ENCODE measurements around the gene MB21D2. TPM values are rescaled to one million over a fixed set of nuclear protein-coding genes. Genes with fewer than 3 reads are reported as not detected.
A peak's percentile ranks its signal among the peaks of the same experiment; 100 is the strongest.

Gene MB21D2
- total RNA-seq, 1 experiment from 2014 or later, result 9.5 TPM

DNA sequence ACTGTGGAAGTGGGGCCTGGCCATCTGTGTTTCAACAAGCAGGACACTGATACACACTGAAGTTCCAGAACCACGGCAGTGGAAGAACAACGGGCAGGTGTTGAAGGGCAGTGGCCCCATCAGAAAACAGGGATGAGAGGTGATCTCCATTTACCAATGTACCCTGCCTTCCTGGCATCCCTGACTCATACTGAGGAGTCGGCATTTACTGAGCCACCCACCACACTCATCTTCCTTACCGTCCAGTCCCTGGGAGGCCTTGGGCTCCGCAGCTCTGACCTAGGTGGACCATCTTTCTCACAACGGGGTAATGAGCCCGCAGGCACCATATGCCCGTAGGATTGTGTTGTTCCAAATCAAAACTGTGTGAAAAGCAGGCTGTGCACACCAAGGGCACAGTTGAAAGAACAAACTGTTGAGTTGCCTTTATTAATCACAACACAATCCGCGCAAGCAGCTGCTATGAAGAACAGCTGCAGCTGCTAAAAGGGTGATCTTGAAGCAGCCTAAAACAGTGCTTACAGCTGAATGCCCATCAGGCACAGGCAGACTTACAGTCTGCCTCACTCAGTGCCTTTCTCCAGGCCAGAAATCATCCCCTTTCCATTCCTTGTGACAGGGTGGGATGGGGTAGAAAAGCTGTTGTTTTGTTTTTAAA is 12.9 kb downstream of the MB21D2 start:
- DNase-seq (ENCODE audit: low read depth, low spot score), result no peak
- in situ Hi-C loops (cut with HindIII; ENCODE audit: low pct_unique_long_range_greater_than_20kb, low sequenced_read_pairs), result no loop called here

DNA sequence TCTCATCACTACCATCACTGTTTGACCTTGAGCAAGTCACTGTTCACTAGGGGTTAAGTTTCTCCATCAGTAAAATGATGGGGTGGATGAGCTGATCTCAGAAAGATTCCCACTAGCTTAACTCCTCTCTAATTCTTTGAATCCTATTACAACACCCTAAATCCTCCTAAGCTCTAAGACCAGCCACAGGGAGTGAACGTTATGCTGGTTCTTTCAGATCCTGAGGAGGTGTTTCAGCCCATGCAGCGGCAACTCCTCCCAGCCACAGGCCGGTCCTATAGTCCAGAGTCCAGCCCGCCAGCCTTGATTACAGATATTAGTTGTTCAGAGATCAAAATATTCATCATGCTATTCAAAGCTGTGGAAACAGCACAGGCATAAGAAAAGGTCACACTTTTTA is 15.1 kb downstream of the MB21D2 start:
- in situ Hi-C loops (cut with HindIII; ENCODE audit: low pct_unique_long_range_greater_than_20kb, low sequenced_read_pairs), result no loop called here
- DNase-seq (ENCODE audit: low read depth, low spot score), result no peak

DNA sequence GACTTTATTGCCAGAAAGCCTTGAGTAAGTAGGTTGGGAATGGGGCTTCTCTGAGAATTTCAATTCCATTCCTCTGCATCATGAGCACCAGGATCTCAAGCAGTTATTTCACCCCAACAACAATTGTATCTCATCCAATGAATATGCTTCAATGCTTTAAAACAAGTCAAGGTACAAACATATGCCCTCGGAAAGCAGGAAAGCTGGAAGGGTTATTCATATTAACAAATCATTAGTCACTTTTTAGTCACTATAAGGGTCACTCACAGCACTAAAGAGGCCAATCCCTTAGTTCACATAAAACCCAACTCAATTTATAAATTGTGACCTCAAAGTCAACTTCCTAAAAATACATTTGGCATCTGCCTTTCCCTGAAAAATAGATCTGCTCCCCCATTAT is 16.2 kb downstream of the MB21D2 start:
- in situ Hi-C loops (cut with HindIII; ENCODE audit: low pct_unique_long_range_greater_than_20kb, low sequenced_read_pairs), result no loop called here
- no peak for DNase-seq (ENCODE audit: low read depth, low spot score)

DNA sequence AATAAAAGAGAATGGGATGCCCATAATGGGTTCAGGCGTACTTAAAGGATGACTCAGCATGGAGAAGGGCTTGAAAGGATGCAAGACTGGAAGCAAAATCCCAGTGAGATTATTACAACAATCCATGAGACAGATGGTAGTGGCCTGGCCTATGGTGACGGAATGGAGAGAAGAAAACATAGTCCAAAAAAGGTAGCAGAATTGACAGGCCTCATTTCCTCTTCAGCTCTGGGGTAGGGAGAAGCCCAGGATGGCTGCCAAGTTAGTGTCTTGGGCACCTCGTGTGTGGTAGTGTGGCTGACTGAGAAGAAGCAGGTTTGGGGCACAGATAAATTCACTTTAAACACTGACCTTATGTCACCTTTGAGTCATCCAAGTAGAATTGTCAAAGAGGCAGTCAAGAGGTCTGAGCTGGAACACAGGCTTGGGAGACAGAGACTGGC is 18.1 kb downstream of the MB21D2 start:
- DNase-seq (ENCODE audit: low read depth, low spot score), result no peak
- in situ Hi-C loops (cut with HindIII; ENCODE audit: low pct_unique_long_range_greater_than_20kb, low sequenced_read_pairs), result no loop called here

DNA sequence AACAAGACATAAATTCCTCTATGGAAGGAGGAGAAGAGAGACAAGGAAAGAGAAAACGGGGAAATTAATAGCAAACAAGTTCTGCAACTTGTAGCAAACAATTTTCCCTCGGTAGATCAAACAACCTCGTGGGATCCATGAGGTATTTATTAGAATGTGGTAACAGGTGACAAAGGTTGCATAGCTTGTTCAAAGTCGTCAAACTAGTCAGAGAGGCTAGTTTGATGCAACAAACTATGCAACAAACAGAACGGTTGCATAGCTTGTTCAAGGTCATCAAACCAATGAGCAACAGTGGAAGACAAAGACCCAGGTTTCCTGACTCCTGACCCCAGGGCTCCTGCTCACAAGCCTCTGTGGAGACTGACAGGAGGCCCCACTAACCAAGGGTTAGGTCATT is 20.7 kb downstream of the MB21D2 start:
- in situ Hi-C loops (cut with HindIII; ENCODE audit: low pct_unique_long_range_greater_than_20kb, low sequenced_read_pairs), result no loop called here
- no peak for DNase-seq (ENCODE audit: low read depth, low spot score)

DNA sequence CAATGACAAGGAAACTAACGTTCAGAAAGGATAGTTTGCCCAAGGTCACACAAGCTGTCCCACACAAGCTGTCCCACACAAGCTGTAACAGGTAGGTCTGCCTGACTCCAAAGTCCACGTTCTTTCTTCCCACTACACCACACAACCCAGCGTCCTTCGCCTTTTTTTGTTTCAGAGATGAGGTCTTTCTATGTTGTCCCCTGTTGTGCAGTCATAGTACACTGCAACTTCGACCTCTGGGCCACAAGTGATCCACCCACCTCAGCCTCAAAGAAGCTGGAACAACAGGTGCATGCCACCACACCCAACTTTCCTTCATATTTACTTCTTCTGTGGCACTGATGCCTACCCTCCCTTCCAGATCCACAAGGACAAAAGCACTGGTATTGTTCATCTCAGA is 21.4 kb downstream of the MB21D2 start:
- in situ Hi-C loops (cut with HindIII; ENCODE audit: low pct_unique_long_range_greater_than_20kb, low sequenced_read_pairs), result no loop called here
- DNase-seq (ENCODE audit: low read depth, low spot score), result no peak

DNA sequence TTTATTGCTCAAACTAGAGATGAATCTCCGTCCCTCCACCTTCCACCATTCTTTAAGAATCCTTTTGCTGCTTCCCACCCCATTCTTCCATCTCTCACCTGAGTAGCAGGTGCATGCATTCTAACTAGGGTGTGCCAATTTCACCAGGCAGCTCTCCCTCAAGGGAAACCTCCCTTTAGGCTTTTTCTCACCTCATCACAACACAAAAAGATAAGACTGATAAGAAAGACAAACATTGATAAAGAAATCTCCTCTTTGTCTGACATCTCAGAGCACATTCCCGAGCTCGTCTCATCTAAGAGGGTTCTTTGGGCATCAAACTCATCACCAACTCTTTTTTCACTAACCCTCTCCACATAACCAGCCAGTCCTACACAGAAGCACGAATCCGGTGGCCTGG is 23.0 kb downstream of the MB21D2 start:
- DNase-seq (ENCODE audit: low read depth, low spot score), result no peak
- in situ Hi-C loops (cut with HindIII; ENCODE audit: low pct_unique_long_range_greater_than_20kb, low sequenced_read_pairs), result no loop called here

DNA sequence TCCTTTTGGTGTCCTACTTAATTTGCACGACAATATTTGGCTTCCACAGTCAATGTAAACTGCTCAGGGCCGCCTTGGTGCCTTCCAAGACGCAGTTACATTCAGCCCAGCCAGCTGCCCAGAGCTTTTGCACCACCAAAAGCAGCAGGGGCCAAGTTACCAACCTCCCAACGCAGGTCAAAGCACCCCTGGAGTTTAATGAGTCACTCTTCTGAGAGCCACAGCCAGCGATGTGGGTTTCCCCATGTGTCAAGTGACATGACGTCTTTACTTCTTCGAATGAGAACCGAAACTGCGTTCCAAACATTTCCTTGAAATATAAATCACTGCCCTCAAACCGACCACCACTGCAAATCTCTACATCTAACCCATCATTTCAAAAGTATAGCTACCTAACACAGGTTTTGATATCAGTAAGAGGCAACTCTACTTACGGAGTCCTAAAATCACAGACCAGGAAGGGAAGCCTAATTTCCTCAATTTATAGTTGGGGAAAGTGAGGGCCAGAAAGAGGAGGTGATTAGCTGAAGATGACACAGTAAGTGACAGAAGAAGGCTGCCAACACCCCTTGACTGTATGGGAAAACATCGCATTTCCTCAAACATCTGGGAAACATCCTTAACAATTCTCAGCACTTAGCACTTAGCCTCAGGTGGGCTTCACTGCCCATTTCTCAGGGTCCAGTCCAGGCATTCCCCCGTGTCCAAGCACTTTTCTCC is 24.5 kb downstream of the MB21D2 start:
- DNase-seq (ENCODE audit: low read depth, low spot score), result peak; percentile 61
- in situ Hi-C loops (cut with HindIII; ENCODE audit: low pct_unique_long_range_greater_than_20kb, low sequenced_read_pairs), result no loop called here

DNA sequence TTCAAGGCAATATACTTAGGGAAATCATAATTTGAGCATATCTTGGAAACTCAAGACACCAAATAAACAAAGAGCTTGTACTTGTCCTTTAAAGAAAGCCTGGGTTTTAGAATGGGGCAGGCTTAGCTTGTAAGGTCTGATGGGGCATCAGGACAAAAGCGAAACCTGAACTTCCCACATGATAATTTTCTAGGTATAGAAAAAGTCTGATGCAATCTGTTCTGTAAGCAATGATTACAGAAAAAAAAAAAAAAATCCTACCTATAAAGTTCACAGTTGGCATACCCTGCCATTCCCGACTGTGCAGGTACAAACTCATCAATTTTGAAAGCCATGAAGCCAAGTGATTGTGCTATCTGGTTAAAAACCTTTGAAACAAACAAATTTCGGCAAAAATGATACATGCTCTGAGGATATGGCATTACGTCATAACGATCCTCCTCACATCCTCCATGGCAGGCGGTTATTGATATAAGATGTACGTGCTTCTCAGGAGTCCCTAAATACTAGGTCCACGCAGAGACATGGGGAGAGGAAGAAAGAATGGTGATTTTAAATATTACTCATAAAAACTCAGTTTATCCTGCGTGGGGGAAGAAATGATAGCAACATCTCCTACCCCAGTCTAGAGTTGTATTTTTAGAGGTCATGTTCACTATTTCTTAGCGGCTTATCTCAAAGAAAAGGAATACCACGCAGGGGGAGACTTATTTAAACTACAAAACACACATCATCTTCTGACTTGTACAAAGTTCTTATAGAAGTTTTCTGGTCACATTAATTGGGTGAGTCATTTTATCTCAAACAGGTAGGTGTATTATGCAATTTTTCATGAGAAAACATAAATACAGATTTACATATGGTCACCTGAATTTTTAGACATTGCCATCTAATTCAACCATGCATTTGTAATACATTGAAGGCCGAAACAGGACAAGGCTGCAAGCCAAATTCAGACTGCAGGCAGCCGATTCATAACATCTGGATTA is 27.0 kb downstream of the MB21D2 start:
- no peak for DNase-seq (ENCODE audit: low read depth, low spot score)
- in situ Hi-C loops (cut with HindIII; ENCODE audit: low pct_unique_long_range_greater_than_20kb, low sequenced_read_pairs), result no loop called here

DNA sequence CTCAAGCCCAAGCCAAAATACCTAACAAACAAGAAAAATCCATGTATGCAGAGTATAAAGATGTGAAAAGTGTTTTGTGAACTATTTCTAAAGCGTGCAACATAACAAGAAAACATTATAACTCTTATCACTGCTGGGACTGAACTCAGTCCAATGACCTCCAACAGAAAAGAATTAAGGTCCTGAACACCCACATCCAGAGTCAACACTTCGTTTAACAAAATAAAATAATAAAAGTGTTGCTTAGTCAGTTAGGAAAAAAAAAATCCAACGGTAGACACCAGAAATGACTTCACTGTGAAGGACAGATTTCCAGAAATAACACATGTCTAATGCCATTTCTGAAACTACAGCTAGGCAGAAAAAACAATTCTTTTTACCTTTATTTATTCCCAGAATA is 28.0 kb downstream of the MB21D2 start:
- in situ Hi-C loops (cut with HindIII; ENCODE audit: low pct_unique_long_range_greater_than_20kb, low sequenced_read_pairs), result no loop called here

DNA sequence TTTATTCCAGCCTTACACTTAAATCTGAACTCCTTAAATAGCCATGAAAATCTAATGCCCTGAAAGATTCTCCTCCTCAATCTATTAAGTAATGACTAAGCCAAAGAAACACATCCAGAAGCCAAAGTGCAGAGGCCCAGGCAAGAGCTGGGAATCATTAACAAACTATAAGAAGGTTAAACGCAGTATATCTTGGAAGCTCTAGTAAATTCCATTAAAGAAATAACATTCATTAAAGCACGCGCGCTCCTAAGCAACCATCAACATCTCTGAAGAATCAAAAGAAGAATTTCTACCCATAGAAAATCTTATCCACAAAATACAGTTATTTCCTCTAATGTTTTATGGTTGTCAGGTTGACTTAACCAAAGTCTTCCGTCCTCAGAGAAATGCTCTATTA is 29.5 kb downstream of the MB21D2 start:
- in situ Hi-C loops (cut with HindIII; ENCODE audit: low pct_unique_long_range_greater_than_20kb, low sequenced_read_pairs), result no loop called here
- no peak for DNase-seq (ENCODE audit: low read depth, low spot score)

More for the DNA sequence above, 28.0 kb downstream of the MB21D2 start:
- DNase-seq (ENCODE audit: low read depth, low spot score), result no peak

DNA sequence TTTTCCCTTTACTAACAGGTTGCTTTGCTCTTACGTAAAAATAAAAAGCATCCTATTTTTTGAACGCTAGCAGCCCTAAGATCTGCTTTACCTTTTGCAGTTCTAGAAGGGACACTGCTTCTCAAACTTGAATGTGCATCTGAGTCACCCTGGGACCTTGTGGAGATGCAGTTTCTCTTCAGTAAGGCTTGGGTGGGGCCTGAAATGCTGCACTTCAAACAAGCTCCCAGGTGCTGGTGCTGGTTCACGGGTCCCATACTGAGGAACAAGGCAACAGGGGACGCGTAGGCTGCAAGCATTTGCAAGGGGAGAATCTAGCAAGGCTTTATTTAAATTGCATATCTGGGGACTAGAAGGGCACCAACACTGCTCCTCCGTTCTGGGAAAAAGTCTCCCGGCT is 30.0 kb downstream of the MB21D2 start:
- in situ Hi-C loops (cut with HindIII; ENCODE audit: low pct_unique_long_range_greater_than_20kb, low sequenced_read_pairs), result no loop called here
- no peak for DNase-seq (ENCODE audit: low read depth, low spot score)

DNA sequence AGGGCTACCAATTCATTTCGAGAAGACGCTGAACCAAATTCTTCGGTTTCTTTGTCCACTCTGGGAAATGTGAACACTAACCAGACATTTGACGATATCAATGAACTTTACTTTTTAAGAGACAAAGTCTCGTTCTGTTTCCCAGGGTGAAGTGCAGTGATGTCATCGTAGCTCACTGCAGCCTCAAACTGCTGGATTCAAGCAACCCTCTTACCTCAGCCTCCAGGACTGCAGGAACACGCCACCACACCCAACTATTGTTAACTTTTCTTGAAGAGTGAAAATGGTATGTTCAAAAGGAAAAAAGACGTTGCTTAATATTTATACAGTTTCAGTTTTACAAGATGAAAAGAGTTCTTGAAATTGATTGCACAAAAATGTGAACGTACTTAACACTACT is 30.6 kb downstream of the MB21D2 start:
- in situ Hi-C loops (cut with HindIII; ENCODE audit: low pct_unique_long_range_greater_than_20kb, low sequenced_read_pairs), result no loop called here
- DNase-seq (ENCODE audit: low read depth, low spot score), result peak; percentile 94

DNA sequence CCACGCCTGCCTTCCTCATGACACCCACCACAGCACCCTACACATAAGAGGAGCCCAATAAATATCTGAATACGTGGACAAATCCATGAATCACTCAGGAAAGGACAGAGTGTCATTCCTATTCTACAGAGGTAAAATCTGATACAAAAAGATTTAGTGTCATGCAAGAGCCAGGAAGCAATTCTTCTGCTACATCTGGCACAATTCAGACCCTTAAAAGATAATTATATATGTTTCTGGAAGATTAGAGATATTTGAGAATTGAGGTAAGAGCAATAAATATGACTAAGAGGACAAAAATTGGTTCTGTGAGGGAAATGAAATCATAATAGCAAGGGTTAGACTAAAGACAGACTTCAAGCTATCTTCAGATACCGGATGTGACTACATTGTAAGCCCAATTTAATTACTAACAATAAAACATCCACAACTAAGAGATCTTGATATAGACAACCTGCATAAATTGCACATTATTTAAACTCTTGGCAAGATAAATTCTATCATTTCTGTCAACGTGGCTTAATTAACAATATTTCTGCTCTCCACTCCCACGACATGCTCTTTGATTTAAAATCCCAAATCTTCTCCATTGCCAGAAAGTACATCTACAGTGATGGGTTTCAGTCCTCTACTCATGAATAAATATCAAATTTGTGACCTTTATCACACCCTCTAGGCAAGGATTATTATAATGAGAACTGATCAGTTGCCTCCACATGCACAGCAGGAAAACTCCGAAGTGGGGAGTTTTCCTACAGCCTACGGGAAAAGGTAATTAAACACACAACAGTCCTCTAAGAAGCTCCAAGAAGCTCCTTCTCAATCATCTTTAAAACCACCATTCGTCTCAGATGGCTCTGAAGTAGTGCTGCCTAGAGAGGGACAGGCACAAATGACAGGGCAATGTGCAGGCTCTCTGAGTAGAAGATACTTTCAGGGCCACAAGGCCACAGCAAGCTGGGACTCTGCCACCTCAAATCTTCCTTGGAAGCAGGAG is 32.6 kb downstream of the MB21D2 start:
- in situ Hi-C loops (cut with HindIII; ENCODE audit: low pct_unique_long_range_greater_than_20kb, low sequenced_read_pairs), result no loop called here
- DNase-seq (ENCODE audit: low read depth, low spot score), result no peak

DNA sequence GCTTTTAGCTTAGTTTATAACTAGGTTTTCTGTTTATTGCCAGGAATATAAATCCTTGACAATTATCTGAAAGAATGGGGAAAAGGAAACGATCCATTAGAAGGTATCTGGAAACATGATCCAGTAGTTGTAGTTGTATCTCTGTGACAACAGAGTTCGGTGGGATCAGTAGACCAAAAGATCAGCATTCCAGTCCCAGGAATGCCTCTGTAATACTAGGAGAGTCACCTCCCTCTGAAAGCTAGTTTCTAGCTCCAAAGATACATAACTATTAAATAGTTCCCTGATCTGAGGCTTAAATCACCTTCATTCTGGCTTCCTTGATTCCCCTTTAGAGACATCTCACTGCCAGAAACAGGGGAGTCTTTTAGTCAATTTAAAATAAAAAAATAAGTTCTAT is 34.1 kb downstream of the MB21D2 start:
- in situ Hi-C loops (cut with HindIII; ENCODE audit: low pct_unique_long_range_greater_than_20kb, low sequenced_read_pairs), result no loop called here
- DNase-seq (ENCODE audit: low read depth, low spot score), result no peak

DNA sequence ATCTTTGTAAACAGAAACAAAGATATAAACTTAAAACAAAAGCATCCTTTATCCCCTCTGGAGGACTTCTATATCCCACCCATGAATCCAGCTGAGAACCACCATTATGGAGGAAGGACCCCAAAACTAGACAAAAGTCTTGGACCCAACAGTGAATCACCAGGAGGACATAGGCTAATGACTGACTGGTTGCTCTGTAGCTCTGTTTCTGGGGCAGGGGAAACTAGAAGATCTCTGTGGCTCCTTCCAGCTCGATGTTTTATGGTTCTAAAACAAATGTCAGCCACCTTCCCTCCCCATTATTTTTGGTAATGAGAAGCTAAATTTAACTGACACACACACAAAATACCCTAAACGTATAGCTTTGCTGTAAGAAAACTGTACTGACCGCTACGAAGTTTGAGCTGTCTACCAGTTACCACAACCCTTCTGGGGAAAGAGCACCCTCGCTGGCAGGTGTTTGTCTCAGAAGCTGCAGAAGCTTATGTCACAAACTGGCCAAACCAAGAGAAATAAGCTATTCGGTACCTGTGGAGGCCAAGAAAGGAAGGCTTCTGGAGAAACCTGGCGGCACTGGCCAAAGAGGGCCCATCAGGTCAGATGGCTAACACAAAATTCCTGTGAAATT is 36.4 kb downstream of the MB21D2 start:
- in situ Hi-C loops (cut with HindIII; ENCODE audit: low pct_unique_long_range_greater_than_20kb, low sequenced_read_pairs), result no loop called here
- DNase-seq (ENCODE audit: low read depth, low spot score), result no peak

DNA sequence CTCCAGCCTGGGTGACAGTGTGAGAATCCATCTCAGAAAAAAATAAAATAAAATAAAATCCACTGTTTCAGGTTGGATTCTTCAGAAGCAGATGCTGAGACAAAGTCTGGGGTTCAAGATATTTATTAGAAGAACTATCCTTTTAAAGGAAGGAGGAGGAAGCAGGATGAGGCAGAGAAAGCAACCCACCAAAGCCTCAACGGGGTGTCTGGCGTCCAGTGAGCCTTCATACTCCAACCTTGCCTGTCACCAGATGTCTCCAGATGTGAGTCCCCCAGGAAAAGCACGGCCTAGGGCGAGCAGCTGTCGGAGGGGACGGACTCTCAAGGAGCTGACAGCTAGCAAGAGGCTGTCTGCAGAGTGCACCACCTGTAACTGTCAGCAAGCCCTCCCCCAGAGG is 37.3 kb downstream of the MB21D2 start:
- in situ Hi-C loops (cut with HindIII; ENCODE audit: low pct_unique_long_range_greater_than_20kb, low sequenced_read_pairs), result no loop called here
- DNase-seq (ENCODE audit: low read depth, low spot score), result no peak
